A549 (cell line): Measurements from ENCODE around the gene PRKCE. TPM values are rescaled to one million over a fixed set of nuclear protein-coding genes. Genes with fewer than 3 reads are reported as not detected.

Source experiments
- ATAC-seq, 2 experiments: fragments of 200-7000 bp in 1 of 2; fragments of >200 bp in 1 of 2; cut with Nextera tagmentation in 1 of 2; cut with Tn5 transposase in 1 of 2; 3 replicates each; pipeline versions ENCODE4 v1.8.0 to v1.9.1; 2018 to 2020; ENCODE audit warnings: mild to moderate bottlenecking in 1 of 2, moderate library complexity in 1 of 2
- CTCF ChIA-PET: fragments of 300-600 bp; sonication (Branson Sonifier 250); formaldehyde crosslinking; extraction: SDS; loops from one replicate; lab custom pipeline; 2021; ENCODE audit warnings: antibody characterized with exemption, inconsistent platforms; lab: Yijun Ruan, JAX
- POLR2A ChIA-PET: fragments of 350-600 bp; formaldehyde crosslinking; extraction: SDS; loops from one replicate; lab custom pipeline; 2021; ENCODE audit warnings: antibody characterized with exemption, inconsistent platforms; lab: Yijun Ruan, JAX
- DNase-seq, 2 experiments: peaks; one replicate each; pipeline versions ENCODE4 v3.0.0 to v3.0.0-alpha.2; 2011 to 2016; ENCODE audit warnings: low read depth in 1 of 2, low spot score in 1 of 2
- FAIRE-seq: peaks from 2 replicates; lab custom pipeline; 2011; peaks lifted over from hg19 to GRCh38; lab: Jason Lieb, UNC
- H3K27ac ChIP-seq, 2 experiments: fragments of >200 bp; sonication (Bioruptor Twin); formaldehyde crosslinking; 3 replicates each; pipeline ENCODE4 v1.5.1; 2016 to 2017
- H3K4me1 ChIP-seq: fragments of >200 bp; sonication (Bioruptor Twin); formaldehyde crosslinking; 3 replicates; pipeline ENCODE4 v1.6.1; 2016
- H3K4me2 ChIP-seq: fragments of >200 bp; sonication (Bioruptor Twin); formaldehyde crosslinking; 3 replicates; pipeline ENCODE4 v1.6.1; 2016
- H3K4me3 ChIP-seq: fragments of >200 bp; sonication (Bioruptor Twin); formaldehyde crosslinking; 3 replicates; pipeline ENCODE4 v1.5.1; 2016
- H3K9me3 ChIP-seq: fragments of >200 bp; sonication (Bioruptor Twin); formaldehyde crosslinking; 3 replicates; pipeline ENCODE4 v1.6.1; 2016
- BCL3 ChIP-seq: fragments of >200 bp; sonication (Bioruptor Twin); formaldehyde crosslinking; IDR thresholded peaks from 3 replicates; pipeline ENCODE4 v1.6.1; 2016
- CBX2 ChIP-seq: fragments of 200-600 bp; sonication (generic); IDR thresholded peaks from 2 replicates; pipeline ENCODE4 v1.6.1; 2016; ENCODE audit warnings: low read depth, mild to moderate bottlenecking, borderline replicate concordance
- CBX8 ChIP-seq: fragments of 200-600 bp; sonication (generic); IDR thresholded peaks from 2 replicates; pipeline ENCODE4 v1.6.1; 2016
- CHD2 ChIP-seq: fragments of 150-350 bp; IDR thresholded peaks from 2 replicates; pipeline ENCODE4 v1.6.1; 2014; ENCODE audit warnings: low read length; ENCODE audit not compliant: partially characterized antibody
- E2F6 ChIP-seq: IDR thresholded peaks from 2 replicates; pipeline ENCODE4 v1.6.1; 2012; ENCODE audit warnings: low read depth, borderline replicate concordance
- EHF ChIP-seq: fragments of 250-450 bp; sonication (Bioruptor Pico); IDR thresholded peaks from 2 replicates; pipeline ENCODE4 v1.5.0; 2020; ENCODE audit warnings: mild to moderate bottlenecking
- ELK1 ChIP-seq: fragments of 150-350 bp; IDR thresholded peaks from 2 replicates; pipeline ENCODE4 v1.6.1; 2014; ENCODE audit warnings: low read depth, mild to moderate bottlenecking, low read length
- ESRRA ChIP-seq: fragments of 150-350 bp; IDR thresholded peaks from 2 replicates; pipeline ENCODE4 v1.6.1; 2014; ENCODE audit warnings: mild to moderate bottlenecking, low read length, borderline replicate concordance
- FOSB ChIP-seq: fragments of 250-450 bp; sonication (Bioruptor Pico); IDR thresholded peaks from 2 replicates; pipeline ENCODE4 v1.5.0; 2020; ENCODE audit warnings: mild to moderate bottlenecking, moderate library complexity
- FOXS1 ChIP-seq: fragments of 250-450 bp; sonication (Bioruptor Pico); IDR thresholded peaks from 2 replicates; pipeline ENCODE4 v1.5.0; 2020; ENCODE audit warnings: mild to moderate bottlenecking, moderate library complexity
- GATA3 ChIP-seq: IDR thresholded peaks from 2 replicates; pipeline ENCODE4 v1.6.1; 2012; ENCODE audit warnings: borderline replicate concordance
- HDAC2 ChIP-seq: fragments of 200-600 bp; sonication (generic); IDR thresholded peaks from 2 replicates; pipeline ENCODE4 v1.6.1; 2016
- HES2 ChIP-seq: fragments of >200 bp; sonication (Bioruptor Twin); formaldehyde crosslinking; IDR thresholded peaks from 2 replicates; pipeline ENCODE4 v1.6.1; 2016
- HEYL ChIP-seq: fragments of 250-450 bp; sonication (Bioruptor Pico); IDR thresholded peaks from 2 replicates; pipeline ENCODE4 v1.8.0; 2021; ENCODE audit warnings: mild to moderate bottlenecking, moderate library complexity
- HOXB5 ChIP-seq: fragments of 250-450 bp; sonication (Bioruptor Pico); IDR thresholded peaks from 2 replicates; pipeline ENCODE4 v1.5.0; 2020; ENCODE audit warnings: mild to moderate bottlenecking, moderate library complexity
- JUN ChIP-seq, 2 experiments: fragments of >200 bp; sonication (Bioruptor Twin); formaldehyde crosslinking; IDR thresholded peaks; 2 replicates in 1 of 2; 3 replicates in 1 of 2; pipeline ENCODE4 v1.6.1; 2016 to 2017
- KDM1A ChIP-seq: fragments of 200-600 bp; sonication (generic); IDR thresholded peaks from 2 replicates; pipeline ENCODE4 v1.6.1; 2016; ENCODE audit warnings: low read depth, mild to moderate bottlenecking
- KDM5A ChIP-seq: fragments of 200-600 bp; sonication (generic); IDR thresholded peaks from 2 replicates; pipeline ENCODE4 v1.6.1; 2016; ENCODE audit warnings: antibody characterized with exemption, mild to moderate bottlenecking
- MAFK ChIP-seq: fragments of 450-650 bp; IDR thresholded peaks from 2 replicates; pipeline ENCODE4 v1.6.1; 2014; ENCODE audit not compliant: partially characterized antibody
- MAX ChIP-seq: IDR thresholded peaks from 2 replicates; pipeline ENCODE4 v1.6.1; 2012
- NFE2L2 ChIP-seq: fragments of 150-350 bp; conservative IDR thresholded peaks from 2 replicates; pipeline ENCODE4 v1.6.1; 2014; ENCODE audit warnings: low read length
- NPAS2 ChIP-seq: fragments of 250-450 bp; sonication (Bioruptor Pico); IDR thresholded peaks from 2 replicates; pipeline ENCODE4 v1.8.0; 2022; ENCODE audit warnings: mild to moderate bottlenecking, moderate library complexity, borderline replicate concordance
- POLR2AphosphoS2 ChIP-seq: conservative IDR thresholded peaks from 2 replicates; pipeline ENCODE4 v1.6.1; 2012; ENCODE audit warnings: low read length, improper control_type of control experiment, inconsistent platforms
- RAD21 ChIP-seq, 2 experiments: fragments of >200 bp in 1 of 2; sonication (Bioruptor Twin) in 1 of 2; formaldehyde crosslinking in 1 of 2; IDR thresholded peaks in 1 of 2; conservative IDR thresholded peaks in 1 of 2; 2 replicates in 1 of 2; 3 replicates in 1 of 2; pipeline ENCODE4 v1.6.1; 2012 to 2018; ENCODE audit warnings: inconsistent platforms in 1 of 2
- RARB ChIP-seq: fragments of 250-450 bp; sonication (Bioruptor Pico); IDR thresholded peaks from 2 replicates; pipeline ENCODE4 v1.8.0; 2021; ENCODE audit warnings: mild to moderate bottlenecking, moderate library complexity
- RNF2 ChIP-seq: fragments of 200-600 bp; sonication (generic); IDR thresholded peaks from 2 replicates; pipeline ENCODE4 v1.6.1; 2016; ENCODE audit warnings: low read depth, mild to moderate bottlenecking, antibody characterized with exemption, moderate library complexity, borderline replicate concordance
- TP53 ChIP-seq: fragments of 250-450 bp; sonication (Bioruptor Pico); IDR thresholded peaks from 2 replicates; pipeline ENCODE4 v1.5.0; 2021; ENCODE audit warnings: mild to moderate bottlenecking, moderate library complexity
- USF2 ChIP-seq: fragments of 450-650 bp; IDR thresholded peaks from 2 replicates; pipeline ENCODE4 v1.6.1; 2014; ENCODE audit warnings: antibody characterized with exemption
- ZSCAN20 ChIP-seq: fragments of 250-450 bp; sonication (Bioruptor Pico); IDR thresholded peaks from 2 replicates; pipeline ENCODE4 v1.8.0; 2022; ENCODE audit warnings: mild to moderate bottlenecking, moderate library complexity
- WGBS: methylation state at CpG from one replicate; pipeline ENCODE4 v1.1.6; 2017; ENCODE audit errors: missing lambda C conversion rate; 5-methylcytosine and 5-hydroxymethylcytosine counted together
- polyA plus RNA-seq, 4 experiments: library from polyadenylated mRNA; depleted of rRNA in 3 of 4; stranded (reverse); fragments of >200 nt; fragmentation: RNase III in 1 of 4; extraction: RNeasy Plus Mini Kit Qiagen cat#74134 plus additional on column Dnase treatment in 1 of 4; gene quantifications; 2 replicates in 3 of 4; 3 replicates in 1 of 4; pipeline ENCODE4 v1.2.3, GENCODE V29; 2011 to 2017

The PRKCE gene
- polyA plus RNA-seq, 2 of the 4 experiments (the other 2 are of a cell fraction) = 11.5 to 12.0 TPM

- Histone ChIP-seq H3K27ac (no peak overlapping the region), H3K4me2 (no peak overlapping the region), H3K9me3 (no peaks in the 10 kb centered on the region)
- CTCF ChIA-PET = no interaction called here
- 89% methylated on average over 6 of the region's 6 CpGs for WGBS
- POLR2A ChIA-PET = no interaction called here
- FAIRE-seq (no peak), DNase-seq (no peak)
- no peak for TF ChIP-seq BCL3
- TF ChIP-seq HEYL (CRISPR knock-in tag) = no peak
- TF ChIP-seq HDAC2 = no peak
- no peak for TF ChIP-seq KDM1A
- TF ChIP-seq CBX8 = no peak
- TF ChIP-seq ESRRA = no peak
- no peak for TF ChIP-seq RARB (CRISPR knock-in tag)
- no peak for TF ChIP-seq JUN (IDR thresholded peaks at IDR 0.05)
- TF ChIP-seq RNF2 = no peak
- TF ChIP-seq MAFK = no peak
- no peak for TF ChIP-seq NPAS2 (CRISPR knock-in tag)
- no peak for TF ChIP-seq CHD2
- TF ChIP-seq FOXS1 (CRISPR knock-in tag) = no peak
- TF ChIP-seq TP53 (CRISPR knock-in tag) = no peak
- no peak for TF ChIP-seq MAX
- TF ChIP-seq FOSB = no peak
- no peak for TF ChIP-seq USF2
- TF ChIP-seq ELK1 = no peak
- no peak for TF ChIP-seq RAD21 (conservative IDR thresholded peaks at IDR 0.05 in 1 of 2, IDR thresholded peaks at IDR 0.05 in 1 of 2)
- TF ChIP-seq, all 56 proteins: peak for 0
- Histone ChIP-seq H3K4me3 (no peak overlapping the region), H3K4me1 (peaks cover 6% of the 10 kb centered on the region)
- no peak for ATAC-seq
Measured at GRCh38 chr2:45622336-45623075, 29.0 kb upstream of the PRKCE start.

- no peak overlapping the region for H3K27ac ChIP-seq
- FAIRE-seq = no peak
- DNase-seq = no peak
- CTCF ChIA-PET = interaction anchor here (1.2 kb wide), 1 partner anchor 11 kb away, joined by 3 read pairs; no protein-coding TSS in a partner anchor
- no peak overlapping the region for H3K4me3 ChIP-seq
- H3K9me3 ChIP-seq = no peaks in the 10 kb centered on the region
- TF ChIP-seq NFE2L2 = no peak
- TF ChIP-seq KDM5A = no peak
- TF ChIP-seq ZSCAN20 (CRISPR knock-in tag) = no peak
- no peak for TF ChIP-seq E2F6
- no peak for TF ChIP-seq HOXB5
- TF ChIP-seq MAX = no peak
- TF ChIP-seq FOSB = no peak
- no peak for TF ChIP-seq NPAS2 (CRISPR knock-in tag)
- no peak for TF ChIP-seq EHF (CRISPR knock-in tag)
- no peak for TF ChIP-seq GATA3
- no peak for TF ChIP-seq HES2
- no peak for TF ChIP-seq POLR2AphosphoS2
- TF ChIP-seq CBX2 = no peak
- no peak overlapping the region for H3K4me2 ChIP-seq
- H3K4me1 ChIP-seq = peaks cover under 1% of the 10 kb centered on the region; the same call in 1 of the 3 replicates
- POLR2A ChIA-PET = no interaction called here
- ATAC-seq = no peak
- WGBS = 71% methylated on average over 3 of the region's 3 CpGs
Measured at GRCh38 chr2:45623098-45623497, 28.4 kb upstream of the PRKCE start.
